Brain pericyte (primary cell): ENCODE measurements around the gene ASGR2.
"Not testable (repeated sequence)": the region's sequence is repeated elsewhere in the genome, so short reads cannot be mapped to it uniquely, and the experiment has no call there.

Experiments
- DNase-seq: peaks from one replicate; pipeline ENCODE4 v3.0.0-alpha.2; 2012; ENCODE audit warnings: low read depth, low spot score

ASGR2 gene, protein sequence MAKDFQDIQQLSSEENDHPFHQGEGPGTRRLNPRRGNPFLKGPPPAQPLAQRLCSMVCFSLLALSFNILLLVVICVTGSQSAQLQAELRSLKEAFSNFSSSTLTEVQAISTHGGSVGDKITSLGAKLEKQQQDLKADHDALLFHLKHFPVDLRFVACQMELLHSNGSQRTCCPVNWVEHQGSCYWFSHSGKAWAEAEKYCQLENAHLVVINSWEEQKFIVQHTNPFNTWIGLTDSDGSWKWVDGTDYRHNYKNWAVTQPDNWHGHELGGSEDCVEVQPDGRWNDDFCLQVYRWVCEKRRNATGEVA

DNA sequence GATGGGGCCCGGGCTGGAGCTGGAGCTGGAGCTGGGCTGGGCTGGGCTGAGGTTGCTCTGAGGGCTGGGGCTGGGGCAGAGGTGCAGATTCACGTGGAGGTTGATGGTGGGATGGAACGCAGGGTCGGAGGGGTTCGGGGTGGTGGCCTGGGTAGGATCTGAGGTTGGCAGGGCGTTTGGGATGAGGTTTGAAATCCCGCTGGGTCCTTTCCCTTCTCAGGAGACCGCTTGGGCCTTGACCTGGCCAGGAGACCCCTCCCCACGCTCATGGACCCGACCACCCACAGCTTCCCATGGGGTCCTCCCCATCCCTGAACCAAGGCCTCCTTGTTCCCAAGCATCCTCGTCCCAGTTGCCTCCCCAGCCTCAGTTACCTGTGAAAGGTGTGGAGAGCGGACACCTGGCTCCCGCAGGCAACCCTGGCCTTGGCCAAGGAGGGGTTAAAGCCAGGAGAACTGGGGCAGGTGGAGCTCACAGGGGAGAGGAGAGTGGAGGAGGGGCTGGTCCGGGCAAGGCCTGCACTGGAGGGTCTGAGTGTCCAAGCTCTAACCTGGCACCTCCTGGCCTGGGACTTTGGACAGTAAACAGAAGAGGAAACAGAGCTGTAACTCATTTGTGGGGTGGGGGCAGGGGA lies at the start of gene ASGR2:
ASGR2 (minus strand) TSS at position 582 of the 634 bp plus-strand sequence. CDS start 582 bp downstream, outside the sequence.
- no peak for DNase-seq

DNA sequence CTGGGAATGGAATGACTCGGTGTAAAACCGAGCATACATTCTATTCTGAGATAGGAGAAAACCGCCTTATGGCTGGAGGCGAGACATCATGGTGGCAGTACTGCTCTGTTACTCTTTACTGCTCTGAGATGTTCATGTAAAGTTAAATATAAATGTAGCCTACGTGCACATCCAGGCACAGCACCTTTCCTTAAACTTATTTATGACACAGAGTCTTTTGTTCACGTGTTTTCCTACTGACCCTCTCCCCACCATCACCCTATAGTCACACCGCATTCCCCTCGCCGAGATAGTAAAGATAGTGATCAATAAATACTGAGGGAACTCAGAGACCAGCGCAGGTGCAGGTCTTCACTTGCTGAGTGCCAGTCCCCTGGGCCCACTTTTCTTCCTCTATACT lies 44.9 kb upstream of the ASGR2 start:
- not testable (repeated sequence) for DNase-seq

DNA sequence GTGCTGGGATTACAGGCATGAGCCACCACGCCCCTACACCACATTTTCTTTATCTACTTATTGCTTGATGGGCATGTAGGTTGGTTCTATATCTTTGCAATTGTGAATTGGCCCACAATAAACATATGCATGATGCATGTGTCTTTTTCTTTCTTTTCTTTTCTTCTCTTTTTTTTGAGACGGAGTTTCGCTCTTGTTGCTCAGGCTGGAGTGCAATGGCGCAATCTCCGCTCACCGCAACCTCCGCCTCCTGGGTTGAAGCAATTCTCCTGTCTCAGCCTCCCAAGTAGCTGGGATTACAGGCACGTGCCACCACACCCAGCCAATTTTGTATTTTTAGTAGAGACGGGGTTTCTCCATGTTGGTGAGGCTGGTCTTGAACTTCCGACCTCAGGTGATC lies 43.8 kb upstream of the ASGR2 start:
- not testable (repeated sequence) for DNase-seq

DNA sequence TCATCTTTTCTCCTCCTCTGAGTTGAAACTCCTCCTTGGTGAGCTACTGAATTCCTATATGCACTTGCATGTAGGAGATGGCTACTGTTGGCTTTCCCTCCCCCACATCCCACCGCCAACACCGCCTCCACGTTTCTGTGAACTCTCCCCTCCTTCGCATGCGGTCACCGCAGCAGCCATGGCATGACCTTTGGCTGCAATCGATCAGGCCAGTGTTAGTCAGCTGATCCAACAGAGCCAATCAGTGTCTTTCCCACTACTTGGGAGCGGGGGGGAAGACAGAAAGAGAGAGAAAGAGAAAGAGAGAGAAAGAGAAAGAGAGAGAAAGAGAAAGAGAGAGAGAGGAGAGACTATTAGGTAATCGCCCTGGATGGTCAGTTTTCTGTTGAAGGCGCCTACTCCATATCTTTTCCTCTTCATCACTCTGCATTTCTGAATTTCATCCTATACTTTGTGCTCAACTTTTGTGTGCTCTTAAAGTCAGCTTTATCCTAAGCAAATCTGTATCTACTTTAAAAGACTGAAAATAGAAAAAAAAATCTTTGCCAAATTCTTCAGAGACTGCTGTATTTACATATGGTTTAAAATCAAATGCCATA lies 41.8 kb upstream of the ASGR2 start:
- no peak for DNase-seq

DNA sequence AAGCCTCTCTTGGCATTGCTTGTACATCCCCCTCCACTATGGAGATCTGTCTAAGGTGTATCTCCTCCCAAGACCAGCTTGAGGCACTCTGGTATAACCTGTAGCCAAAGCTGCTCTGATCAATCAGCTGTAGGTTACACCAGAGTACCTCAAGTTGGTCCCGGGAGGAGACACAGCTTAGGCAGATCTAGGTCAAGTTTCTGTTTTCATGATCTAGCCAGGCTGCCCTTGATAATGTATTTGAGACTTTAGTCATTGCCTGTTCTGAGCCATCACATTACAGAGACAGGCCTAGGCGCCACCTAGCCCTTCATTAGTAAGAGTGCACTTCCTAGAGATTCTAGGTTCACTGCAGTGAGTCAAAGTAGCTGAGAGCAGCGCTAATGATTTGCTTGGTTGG lies 33.1 kb upstream of the ASGR2 start:
- no peak for DNase-seq

DNA sequence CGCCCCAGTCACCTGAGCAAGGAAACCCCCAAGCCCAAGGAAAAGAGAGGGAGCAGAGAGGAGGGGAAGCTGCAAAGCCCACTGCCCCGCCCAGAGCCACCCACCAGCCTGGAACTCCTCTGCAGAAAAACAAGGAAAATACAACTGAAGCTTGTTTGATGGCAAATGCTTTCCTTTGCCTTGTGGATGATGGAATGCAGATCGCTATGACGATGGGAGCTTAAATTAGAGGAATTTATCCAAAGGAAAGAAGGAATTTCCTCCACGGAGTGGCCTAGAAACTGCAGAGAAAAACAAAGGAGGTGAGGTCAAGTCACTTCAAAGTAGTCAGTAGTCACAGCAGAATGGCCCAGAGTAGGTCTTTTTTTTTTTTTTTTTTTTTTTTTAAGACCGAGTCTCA lies 31.5 kb upstream of the ASGR2 start:
- no peak for DNase-seq

DNA sequence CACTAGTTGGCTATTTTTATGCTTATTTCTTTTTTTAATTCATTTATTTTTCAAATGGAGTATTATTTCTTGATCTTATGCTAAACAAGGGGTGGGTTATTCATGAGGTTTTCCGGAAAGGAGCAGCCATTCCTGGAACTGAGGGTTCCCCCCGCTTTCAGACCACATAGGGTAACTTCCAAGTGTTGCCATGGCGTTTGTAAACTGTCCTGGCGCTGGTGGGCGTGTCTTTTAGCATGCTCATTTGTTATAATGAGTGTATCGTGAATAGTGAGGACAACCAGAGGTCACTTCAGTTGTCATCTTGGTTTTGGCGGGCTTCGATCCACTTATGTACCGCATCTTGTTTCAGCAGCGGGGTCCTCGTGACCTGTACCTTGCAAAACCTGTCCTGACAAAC lies 29.6 kb upstream of the ASGR2 start:
- no peak for DNase-seq

DNA sequence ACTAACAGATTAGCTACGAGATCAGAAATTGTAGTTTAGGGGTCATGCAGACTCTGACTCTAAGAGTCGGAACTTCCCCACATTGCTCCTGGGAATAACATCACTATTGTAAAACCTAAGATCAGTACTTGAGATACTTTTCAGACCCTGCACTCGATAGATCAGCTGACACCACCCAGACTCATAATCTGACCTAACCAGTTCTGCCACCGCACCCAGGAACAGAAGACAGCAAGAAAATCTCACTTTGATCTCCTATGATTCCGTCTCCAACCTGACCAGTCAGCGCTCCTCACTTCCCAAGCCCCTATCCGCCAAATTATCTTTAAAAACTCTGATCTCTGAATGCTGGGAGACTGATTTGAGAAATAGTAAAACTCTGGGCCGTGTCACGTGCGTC lies 27.2 kb upstream of the ASGR2 start:
- no peak for DNase-seq

DNA sequence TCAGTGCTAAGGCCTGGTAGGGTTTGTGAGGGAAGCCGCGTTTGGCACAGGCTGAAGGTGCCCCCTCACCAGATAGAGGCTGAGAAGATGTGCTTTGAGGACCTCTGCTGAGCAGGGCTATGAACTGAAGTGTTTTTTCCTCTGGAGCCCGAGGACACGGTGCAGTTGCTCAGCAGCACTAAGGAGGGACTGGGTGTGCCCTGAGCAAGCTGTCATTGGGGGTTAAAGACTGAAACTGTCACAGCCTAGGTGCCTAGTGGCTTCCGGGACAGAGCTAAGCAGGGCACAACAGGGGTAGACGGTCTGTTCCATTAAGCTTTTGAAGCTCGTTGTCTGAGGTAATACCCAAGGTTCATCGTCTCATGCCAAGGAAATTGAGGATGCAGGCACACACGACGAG lies 24.8 kb upstream of the ASGR2 start:
- DNase-seq: no peak

DNA sequence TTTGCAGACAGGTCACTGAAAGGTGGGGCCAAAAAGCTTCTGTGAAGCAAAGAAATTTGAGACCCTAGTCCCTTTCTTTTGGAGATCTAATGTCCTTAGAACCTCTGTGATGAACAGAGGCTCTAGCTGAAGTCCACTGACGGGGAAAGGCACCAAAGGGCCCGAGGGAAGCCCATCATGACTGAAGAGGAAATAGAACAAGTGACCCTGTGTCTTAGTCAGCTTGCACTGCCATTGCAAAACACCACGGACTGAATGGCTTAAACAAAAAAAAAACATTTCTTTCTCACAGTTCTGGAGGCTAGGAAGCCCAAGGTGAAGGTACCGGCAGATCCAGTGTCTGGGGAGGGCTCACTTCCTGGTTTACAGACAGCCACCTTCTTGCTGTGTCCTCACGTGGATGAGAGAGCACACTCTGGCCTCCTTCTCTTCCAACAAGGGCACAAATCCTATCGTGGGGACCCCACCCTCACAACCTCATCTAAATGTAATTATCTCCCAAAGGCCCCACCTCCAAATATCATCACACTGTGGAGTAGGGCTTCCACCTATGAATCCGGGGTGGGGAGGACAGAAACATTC lies 24.3 kb upstream of the ASGR2 start:
- DNase-seq: no peak

DNA sequence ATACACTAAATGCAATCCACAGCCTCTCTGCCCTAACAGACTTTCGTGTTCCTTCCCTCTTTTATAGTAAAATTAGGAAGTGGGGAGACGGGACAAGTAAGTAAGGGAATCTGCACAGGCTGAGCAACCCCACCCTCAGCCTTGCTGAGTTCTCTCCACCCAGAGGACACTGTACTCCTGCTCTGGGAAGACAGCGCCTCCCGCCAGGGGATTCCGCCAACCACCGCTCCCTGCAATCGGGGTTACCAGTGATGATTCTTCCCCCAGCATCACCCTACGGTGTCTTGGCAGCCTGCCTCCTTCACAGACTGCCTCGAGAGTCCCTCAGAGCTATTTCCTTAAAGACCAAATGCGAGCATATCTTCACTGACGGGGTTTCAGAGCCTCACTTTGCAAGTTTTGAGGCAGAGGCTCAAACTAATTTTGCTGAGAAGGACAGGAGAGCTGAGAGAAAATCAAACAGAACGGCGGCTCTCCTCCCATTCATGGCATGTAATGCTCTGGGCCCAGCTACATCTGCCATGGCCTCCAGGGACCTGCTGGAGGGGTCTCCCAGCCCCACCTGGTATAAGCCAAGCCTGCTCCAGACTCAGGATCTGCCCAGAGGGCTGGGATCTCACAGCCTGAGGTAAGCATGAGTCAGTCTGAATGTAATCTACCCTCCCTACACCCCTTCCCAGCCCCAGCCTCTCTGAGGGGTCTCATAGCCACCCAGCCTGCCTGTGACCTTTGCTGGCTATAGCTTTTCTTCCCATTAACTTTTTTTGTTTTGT lies 22.7 kb upstream of the ASGR2 start:
- no peak for DNase-seq

DNA sequence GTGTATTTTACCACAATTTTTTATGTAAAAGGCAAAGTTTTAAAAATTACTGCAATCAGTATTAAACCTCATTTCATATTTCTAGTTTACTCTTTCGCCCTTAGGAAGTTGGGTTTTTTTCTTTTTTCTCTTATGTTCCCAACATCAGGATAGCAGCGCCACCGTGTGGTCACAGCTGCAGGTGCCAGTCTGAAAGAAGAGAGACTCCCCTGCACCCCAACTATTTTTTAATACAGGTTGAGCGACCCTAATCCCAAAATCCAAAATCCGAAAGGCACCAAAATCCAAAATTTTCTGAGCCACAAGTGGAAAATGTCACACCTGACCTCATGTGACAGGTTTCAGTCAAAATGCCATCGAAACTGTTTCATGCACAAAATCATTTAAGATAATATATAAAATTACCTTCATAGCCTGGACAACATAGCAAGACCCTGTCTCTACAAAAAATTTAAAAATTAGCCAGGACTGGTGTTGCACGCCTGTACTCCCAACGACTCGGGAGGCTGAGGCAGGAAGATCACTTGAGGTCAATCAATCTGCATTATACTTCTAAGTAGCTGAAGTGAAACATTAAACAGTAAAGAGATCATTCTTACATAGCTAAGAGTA lies 21.8 kb upstream of the ASGR2 start:
- peak; percentile 11 for DNase-seq

DNA sequence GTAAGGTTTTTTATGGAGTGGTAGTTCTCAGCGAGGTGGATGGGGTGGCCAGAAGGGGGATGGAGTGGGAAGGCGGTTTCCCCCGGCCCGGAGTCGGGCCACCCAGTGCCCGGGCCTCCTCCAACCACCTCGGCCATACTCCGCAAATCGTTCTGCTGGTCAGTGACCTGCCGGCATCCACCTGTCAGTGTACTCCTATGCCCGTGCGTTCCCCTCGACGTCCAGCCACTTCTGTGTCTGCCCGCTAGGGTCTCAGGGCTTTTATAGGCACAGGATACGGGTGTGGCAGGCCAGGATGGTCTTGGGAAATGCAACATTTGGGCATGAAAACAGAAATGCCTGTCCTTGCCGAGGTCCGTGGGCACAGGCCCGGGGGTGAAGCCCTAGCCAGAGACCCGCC lies 19.3 kb upstream of the ASGR2 start:
- no peak for DNase-seq

DNA sequence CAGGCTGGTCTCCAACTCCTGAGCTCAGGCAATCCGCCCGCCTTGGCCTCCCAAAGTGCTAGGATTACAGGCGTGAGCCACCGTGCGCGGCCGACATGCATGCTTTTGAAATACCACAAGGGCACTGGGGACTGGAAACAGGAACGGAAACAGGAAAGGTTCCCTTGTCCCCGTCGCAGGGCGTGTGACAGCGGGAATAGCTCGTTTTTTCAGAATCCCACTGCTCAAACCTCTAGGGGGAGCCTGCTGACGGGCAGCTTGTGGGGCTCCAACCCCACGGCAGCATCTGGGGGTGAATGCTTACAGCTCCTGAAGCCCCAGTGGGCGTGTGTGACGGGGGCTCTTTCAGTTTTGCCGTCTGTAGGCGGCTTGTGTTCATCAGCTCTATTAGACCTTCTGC lies 18.8 kb upstream of the ASGR2 start:
- no peak for DNase-seq

DNA sequence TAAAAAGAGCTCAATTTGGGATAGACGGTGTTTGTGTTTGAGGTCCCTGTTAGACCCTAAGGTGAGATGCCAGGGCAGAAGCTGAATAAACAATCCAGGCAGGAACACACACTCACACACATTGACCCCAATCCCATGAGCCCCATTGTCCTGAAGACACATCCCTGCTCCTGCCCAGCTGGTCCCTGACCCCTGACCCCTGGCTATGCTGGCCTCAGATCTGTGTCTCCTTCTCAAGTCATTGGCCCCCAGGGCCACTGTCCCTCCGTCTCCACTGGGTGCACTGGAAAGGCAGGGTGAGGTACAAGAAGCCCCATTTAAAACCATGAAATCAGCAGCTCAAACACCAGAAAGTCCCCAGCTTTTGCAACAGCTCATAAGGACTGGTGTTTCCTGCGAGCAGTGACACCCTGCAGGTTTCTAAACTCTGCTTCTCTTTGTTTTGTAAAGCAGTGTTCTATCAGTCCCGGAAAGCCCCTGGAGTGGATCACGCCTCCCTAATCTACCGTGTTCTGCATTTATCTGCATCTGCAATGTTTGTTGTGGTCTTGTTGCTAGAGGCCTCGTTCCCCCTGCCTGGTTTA lies 18.0 kb upstream of the ASGR2 start:
- no peak for DNase-seq

DNA sequence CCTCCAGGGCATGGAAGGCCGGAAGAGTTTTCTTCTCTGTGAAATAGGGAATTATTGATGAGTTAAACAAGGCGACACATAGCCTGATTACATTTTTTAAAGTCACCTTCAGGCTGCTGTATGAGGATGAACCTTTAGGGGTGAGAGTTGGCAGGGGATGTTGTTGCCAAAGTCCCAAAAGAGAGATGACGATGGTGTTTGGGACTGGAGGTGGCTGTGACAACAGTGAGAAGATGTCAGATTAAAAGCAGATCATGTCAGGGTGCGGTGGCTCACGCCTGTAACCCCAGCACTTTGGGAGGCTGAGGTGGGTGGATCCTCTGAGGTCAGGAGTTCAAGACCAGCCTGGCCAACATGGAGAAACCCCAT lies 16.8 kb upstream of the ASGR2 start:
- DNase-seq: no peak

DNA sequence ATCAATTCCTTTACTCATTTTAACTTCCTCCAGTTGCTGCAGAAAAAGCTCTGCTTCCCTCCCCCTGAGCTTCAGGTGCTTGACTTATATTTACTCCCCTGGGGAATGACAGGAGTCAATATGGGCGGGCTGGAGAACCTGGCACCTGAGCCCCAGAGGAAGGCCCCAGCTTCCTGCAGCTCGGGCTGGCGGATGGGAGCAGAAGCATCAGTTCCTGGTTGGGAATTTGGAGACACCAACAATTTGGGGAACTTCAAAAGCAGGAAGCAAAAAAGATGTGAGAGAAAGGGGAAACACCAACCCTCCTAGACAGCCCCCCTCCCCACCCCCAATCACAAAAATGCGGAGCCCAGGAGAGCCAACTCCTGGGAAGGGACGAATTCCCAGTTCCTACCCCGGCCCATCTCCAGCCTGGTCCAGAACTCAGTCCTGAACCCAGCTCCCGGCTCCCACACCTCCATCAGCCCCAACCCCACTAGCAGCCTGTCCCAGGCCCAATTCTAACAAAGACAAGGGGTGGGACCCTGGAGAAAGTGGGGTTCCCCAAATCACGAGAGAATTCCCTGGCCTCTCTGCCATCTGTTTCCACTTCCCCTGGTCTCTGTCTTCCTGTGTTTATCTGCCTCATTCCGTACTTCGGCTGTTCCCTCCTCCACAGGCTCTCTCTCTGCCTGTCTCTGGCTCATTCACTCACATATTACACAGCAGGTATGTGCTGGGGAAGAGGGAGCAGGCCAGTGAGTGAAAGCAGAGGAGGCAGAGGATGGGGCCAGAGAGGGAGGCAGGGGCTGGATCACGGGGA lies 16.2 kb upstream of the ASGR2 start:
- no peak for DNase-seq

DNA sequence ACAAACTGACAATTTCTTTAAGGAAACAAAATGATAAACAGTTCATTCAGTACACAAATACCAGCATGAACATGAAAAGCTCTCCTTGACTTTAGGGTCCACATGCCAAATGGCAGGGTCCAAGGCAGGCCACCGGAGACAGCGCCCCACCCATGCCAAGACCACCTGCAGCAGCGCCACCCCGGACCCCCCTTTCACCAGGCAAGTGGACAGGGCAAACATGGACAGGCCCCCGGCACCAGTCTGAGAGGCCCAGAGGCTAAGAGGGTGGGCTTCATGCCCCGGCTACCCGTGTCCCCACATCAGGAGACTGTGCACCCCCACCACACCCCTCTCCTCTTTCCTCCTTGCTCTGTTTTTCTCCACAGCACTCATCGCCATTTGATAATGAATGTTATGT lies 14.7 kb upstream of the ASGR2 start:
- DNase-seq: no peak

DNA sequence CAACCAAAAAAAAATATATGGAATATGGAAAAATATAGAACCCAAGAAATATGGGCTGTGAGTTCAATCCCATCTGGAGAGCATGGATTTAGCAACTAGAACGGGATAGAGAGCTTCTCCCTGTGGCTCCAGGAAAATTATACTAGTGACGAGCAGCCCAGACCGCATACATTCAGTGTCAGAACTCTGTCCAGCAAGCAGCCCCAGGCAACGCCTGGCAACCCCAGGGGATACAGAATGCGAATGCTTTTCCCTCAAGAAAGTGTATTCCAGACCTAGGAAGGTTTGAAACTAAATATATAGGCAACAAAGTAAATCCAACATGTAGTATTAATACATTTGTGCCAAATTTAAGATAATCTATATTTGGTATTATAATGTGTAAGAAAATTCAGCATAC lies 13.5 kb upstream of the ASGR2 start:
- no peak for DNase-seq

DNA sequence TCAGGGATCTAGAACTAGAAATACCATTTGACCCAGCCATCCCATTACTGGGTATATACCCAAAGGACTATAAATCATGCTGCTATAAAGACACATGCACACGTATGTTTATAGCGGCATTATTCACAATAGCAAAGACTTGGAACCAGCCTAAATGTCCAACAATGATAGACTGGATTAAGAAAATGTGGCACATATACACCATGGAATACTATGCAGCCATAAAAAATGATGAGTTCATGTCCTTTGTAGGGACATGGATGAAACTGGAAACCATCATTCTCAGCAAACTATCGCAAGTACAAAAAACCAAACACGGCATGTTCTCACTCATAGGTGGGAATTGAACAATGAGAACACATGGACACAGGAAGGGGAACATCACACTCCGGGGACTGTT lies 12.9 kb upstream of the ASGR2 start:
- not testable (repeated sequence) for DNase-seq
